OCI-LY7 (cell line): ENCODE measurements around the gene ENOX2. TPM values are rescaled to one million over a fixed set of nuclear protein-coding genes. Genes with fewer than 3 reads are reported as not detected.

Experiments
- BruUV-seq: library from RNA; stranded (reverse); fragments of 400-500 nt; replicated peaks from 2 replicates; lab custom pipeline; 2021; lab: Mats Ljungman, UMichigan
- CTCF ChIA-PET: fragments of 300-600 bp; sonication (Branson Sonifier 250); formaldehyde crosslinking; loops from one replicate; lab custom pipeline; 2022; ENCODE audit warnings: antibody characterized with exemption; ENCODE audit not compliant: unreplicated experiment; lab: Charles Lee
- POLR2A ChIA-PET: fragments of 300-600 bp; sonication (Branson Sonifier 250); formaldehyde crosslinking; loops from one replicate; lab custom pipeline; 2022; ENCODE audit warnings: antibody characterized with exemption; lab: Charles Lee
- DNase-seq: peaks from one replicate; pipeline ENCODE4 v3.0.0-alpha.2; 2015; ENCODE audit warnings: low spot score
- H2AFZ ChIP-seq: fragments of 200-600 bp; sonication (generic), shearing (Covaris generic); 2 replicates; pipeline ENCODE4 v1.6.1; 2014; ENCODE audit warnings: mild to moderate bottlenecking, antibody characterized with exemption, low read length, moderate library complexity
- H3K27ac ChIP-seq: fragments of 200-600 bp; sonication (generic); 2 replicates; pipeline ENCODE4 v1.5.1; 2014; ENCODE audit warnings: mixed run types, low read depth, mild to moderate bottlenecking, moderate library complexity, low read length, inconsistent platforms; ENCODE audit not compliant: poor library complexity, severe bottlenecking
- H3K36me3 ChIP-seq: fragments of 200-600 bp; sonication (generic); 2 replicates; pipeline ENCODE4 v1.6.1; 2014; ENCODE audit warnings: mild to moderate bottlenecking, antibody characterized with exemption, low read length, moderate library complexity, mixed read lengths; ENCODE audit not compliant: insufficient read depth
- H3K4me1 ChIP-seq: fragments of 200-600 bp; sonication (generic); 2 replicates; pipeline ENCODE4 v1.5.1; 2014; ENCODE audit warnings: mild to moderate bottlenecking, low read length; ENCODE audit not compliant: insufficient read depth, poor library complexity, severe bottlenecking
- H3K4me2 ChIP-seq: fragments of 200-600 bp; sonication (generic); 2 replicates; pipeline ENCODE4 v1.6.1; 2014; ENCODE audit warnings: mild to moderate bottlenecking, low read length
- H3K4me3 ChIP-seq: fragments of 200-600 bp; sonication (generic); 2 replicates; pipeline ENCODE4 v1.5.1; 2014; ENCODE audit warnings: mild to moderate bottlenecking, low read depth, low read length; ENCODE audit not compliant: poor library complexity, severe bottlenecking
- H3K79me2 ChIP-seq: fragments of 200-600 bp; sonication (generic); 2 replicates; pipeline ENCODE4 v1.6.1; 2016; ENCODE audit warnings: low read depth, mild to moderate bottlenecking, low read length, moderate library complexity, mixed read lengths; ENCODE audit not compliant: insufficient read depth
- H3K9me2 ChIP-seq: fragments of 200-600 bp; sonication (generic); 2 replicates; pipeline ENCODE4 v1.6.1; 2016; ENCODE audit warnings: mild to moderate bottlenecking, low read length, mixed read lengths; ENCODE audit not compliant: insufficient read depth
- H3K9me3 ChIP-seq: fragments of 200-600 bp; sonication (generic); 2 replicates; pipeline ENCODE4 v1.6.1; 2014; ENCODE audit warnings: mild to moderate bottlenecking, mixed run types, low read length, mixed read lengths
- H4K20me1 ChIP-seq: fragments of 200-600 bp; sonication (generic); 2 replicates; pipeline ENCODE4 v1.6.1; 2014; ENCODE audit warnings: mild to moderate bottlenecking, antibody characterized with exemption, low read length, moderate library complexity, mixed read lengths; ENCODE audit not compliant: insufficient read depth
- CTCF ChIP-seq: fragments of 200-600 bp; sonication (generic); conservative IDR thresholded peaks from 2 replicates; pipeline ENCODE4 v1.5.1; 2014; ENCODE audit warnings: mild to moderate bottlenecking, antibody characterized with exemption, low read length, moderate library complexity, mixed read lengths
- EZH2phosphoT487 ChIP-seq: fragments of 200-600 bp; sonication (generic); IDR thresholded peaks from 2 replicates; pipeline ENCODE4 v1.6.1; 2018; ENCODE audit warnings: low read depth, borderline replicate concordance, mild to moderate bottlenecking, mixed run types, antibody characterized with exemption, low read length, moderate library complexity, mixed read lengths
- intact Hi-C: fragments of 100-400 bp; cut with micrococcal nuclease; formaldehyde crosslinking; loops from one replicate; pipeline ENCODE4 v1.10.0; 2022; ENCODE audit not compliant: unreplicated experiment
- total RNA-seq, 2 experiments: library from RNA; depleted of rRNA in 1 of 2; stranded (reverse); fragments of >200 nt in 1 of 2; shearing (Covaris generic) in 1 of 2; gene quantifications; 2 replicates each; pipeline ENCODE4 v1.2.3, GENCODE V29; 2014 to 2022

ENOX2 gene
- total RNA-seq, 2 experiments from 2014 or later = 5.0 to 11.9 TPM

DNA sequence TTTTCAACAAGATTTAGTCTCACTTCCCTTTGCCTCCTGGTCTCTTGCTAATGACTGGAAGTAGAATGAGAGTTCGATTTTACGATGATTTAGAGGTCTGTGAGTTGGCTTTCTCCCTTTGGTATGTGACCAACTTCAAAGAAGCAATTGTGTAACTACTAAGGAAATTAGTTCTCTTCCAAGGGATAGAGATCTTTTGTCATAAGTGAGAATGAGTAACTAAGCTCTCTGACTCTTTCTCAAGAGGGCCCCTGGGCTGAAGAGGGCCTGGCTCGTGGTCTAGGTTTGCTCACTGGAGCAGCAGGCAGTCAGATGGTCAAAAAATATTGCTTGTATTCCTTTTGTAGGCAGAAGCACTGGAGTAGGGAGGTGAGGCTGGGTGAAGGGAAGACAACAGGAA lies 176.3 kb downstream of the ENOX2 start:
- no peak overlapping the region for H3K4me3 ChIP-seq
- H3K4me2 ChIP-seq = no peak overlapping the region
- H2AFZ ChIP-seq = no peak overlapping the region
- intact Hi-C loops = no loop called here
- no peaks in the 10 kb centered on the region for H3K79me2 ChIP-seq
- no peaks in the 10 kb centered on the region for H4K20me1 ChIP-seq
- CTCF ChIA-PET = no interaction called here
- H3K36me3 ChIP-seq = no peaks in the 10 kb centered on the region
- TF ChIP-seq EZH2phosphoT487 (no peak), CTCF (no peak)
- H3K4me1 ChIP-seq = no peaks in the 10 kb centered on the region
- POLR2A ChIA-PET = no interaction called here
- DNase-seq = no peak
- no peaks in the 10 kb centered on the region for H3K9me3 ChIP-seq
- no peaks in the 10 kb centered on the region for H3K9me2 ChIP-seq
- H3K27ac ChIP-seq = no peak overlapping the region
- no TSS peak for BruUV-seq

GRCh38 chrX:130725519-130725918 lies 177.5 kb downstream of the ENOX2 start:
- BruUV-seq = no TSS peak
- ChIA-PET POLR2A (no interaction called here), CTCF (no interaction called here)
- TF ChIP-seq EZH2phosphoT487 (no peak), CTCF (no peak)
- Histone ChIP-seq H3K4me3 (no peak overlapping the region), H3K79me2 (no peaks in the 10 kb centered on the region), H4K20me1 (no peaks in the 10 kb centered on the region), H3K27ac (no peak overlapping the region), H3K36me3 (no peaks in the 10 kb centered on the region), H2AFZ (no peak overlapping the region), H3K9me2 (no peaks in the 10 kb centered on the region), H3K9me3 (no peaks in the 10 kb centered on the region), H3K4me1 (no peaks in the 10 kb centered on the region), H3K4me2 (no peak overlapping the region)
- intact Hi-C loops = no loop called here
- DNase-seq = no peak

- H3K4me2 ChIP-seq = no peak overlapping the region
- no peak overlapping the region for H3K27ac ChIP-seq
- no peaks in the 10 kb centered on the region for H4K20me1 ChIP-seq
- H3K9me2 ChIP-seq = no peaks in the 10 kb centered on the region
- ChIA-PET CTCF (no interaction called here), POLR2A (interaction anchor here (0.7 to 1.4 kb wide), 3 partner anchors 23 to 1150 kb away, joined by 3 to 7 read pairs (median 5); no protein-coding TSS in a partner anchor)
- H3K79me2 ChIP-seq = no peaks in the 10 kb centered on the region
- intact Hi-C loops = no loop called here
- no peak overlapping the region for H2AFZ ChIP-seq
- no peak for DNase-seq
- no peaks in the 10 kb centered on the region for H3K4me1 ChIP-seq
- TF ChIP-seq EZH2phosphoT487 (no peak), CTCF (no peak)
- no TSS peak for BruUV-seq
- no peaks in the 10 kb centered on the region for H3K9me3 ChIP-seq
- H3K36me3 ChIP-seq = no peaks in the 10 kb centered on the region
- no peak overlapping the region for H3K4me3 ChIP-seq
These were observed 183.6 kb downstream of the ENOX2 start for GRCh38 chrX:130719413-130719812.
